PFSK-1 (cell line): Measurements from ENCODE around the gene PPIL3.

Experiments used
- FOXP2 ChIP-seq: optimal IDR thresholded peaks from 2 replicates; pipeline ENCODE3; 2011; ENCODE audit warnings: borderline replicate concordance, control low read depth, inconsistent platforms; ENCODE audit not compliant: insufficient read depth; ENCODE audit errors: extremely low read length, extremely low read depth
- POLR2AphosphoS5 ChIP-seq: IDR thresholded peaks from 2 replicates; pipeline ENCODE4 v1.6.1; 2012; ENCODE audit warnings: low read depth, mild to moderate bottlenecking, control low read depth, low read length, moderate library complexity
- REST ChIP-seq, 2 experiments: IDR thresholded peaks; 2 replicates each; pipeline versions ENCODE4 v1.6.1 to v1.8.0; 2011 to 2012; ENCODE audit warnings: low read depth in 2 of 2, low read length in 2 of 2, control low read depth in 1 of 2, inconsistent platforms in 1 of 2, mild to moderate bottlenecking in 1 of 2, moderate library complexity in 1 of 2; ENCODE audit not compliant: insufficient read depth in 1 of 2
- SIN3A ChIP-seq: IDR thresholded peaks from 2 replicates; pipeline ENCODE4 v1.6.1; 2012; ENCODE audit warnings: mild to moderate bottlenecking, low read length, moderate library complexity, borderline replicate concordance; ENCODE audit not compliant: insufficient read depth
- TAF1 ChIP-seq: IDR thresholded peaks from 2 replicates; pipeline ENCODE4 v1.6.1; 2012; ENCODE audit warnings: low read length, control low read depth, borderline replicate concordance; ENCODE audit not compliant: insufficient read depth

PPIL3 gene

GRCh38 chr2:200851398-200852248 lies 37.3 kb downstream of the PPIL3 start:
- TF ChIP-seq TAF1: no peak
- TF ChIP-seq FOXP2: no peak
- TF ChIP-seq REST (IDR thresholded peaks at IDR 0.05; ENCODE audit: insufficient read depth in 1 of 2, low read depth in 2 of 2, low read length in 2 of 2): no peak

- TF ChIP-seq POLR2AphosphoS5: no peak
These were observed 38.2 kb downstream of the PPIL3 start for GRCh38 chr2:200850512-200851256.

- TF ChIP-seq POLR2AphosphoS5 (no peak), REST (IDR thresholded peaks at IDR 0.05; ENCODE audit: insufficient read depth in 1 of 2, low read depth in 2 of 2, low read length in 2 of 2) (no peak)
These were observed 40.9 kb downstream of the PPIL3 start for GRCh38 chr2:200847939-200848338.

GRCh38 chr2:200847269-200847668 lies 41.6 kb downstream of the PPIL3 start:
- TF ChIP-seq POLR2AphosphoS5 (no peak), SIN3A (no peak), FOXP2 (no peak), TAF1 (no peak), REST (IDR thresholded peaks at IDR 0.05; ENCODE audit: insufficient read depth in 1 of 2, low read depth in 2 of 2, low read length in 2 of 2) (no peak)

GRCh38 chr2:200845669-200846325 lies 43.1 kb downstream of the PPIL3 start:
- no peak for TF ChIP-seq FOXP2
- TF ChIP-seq POLR2AphosphoS5: no peak
- no peak for TF ChIP-seq TAF1
- TF ChIP-seq REST (IDR thresholded peaks at IDR 0.05; ENCODE audit: insufficient read depth in 1 of 2, low read depth in 2 of 2, low read length in 2 of 2): no peak
- no peak for TF ChIP-seq SIN3A
